H54 (cell line): Measurements from ENCODE around the gene KLHL29.

Experiments used
- DNase-seq: peaks from one replicate; pipeline ENCODE4 v3.0.0; 2011; ENCODE audit warnings: low spot score, mixed read lengths; ENCODE audit not compliant: insufficient read length
- FAIRE-seq: peaks from 3 replicates; lab custom pipeline; 2011; peaks lifted over from hg19 to GRCh38; lab: Jason Lieb, UNC
- POLR2A ChIP-seq: IDR thresholded peaks from 2 replicates; pipeline ENCODE4 v1.6.1; 2011; ENCODE audit warnings: low read depth, mild to moderate bottlenecking, low read length

KLHL29 gene

DNA sequence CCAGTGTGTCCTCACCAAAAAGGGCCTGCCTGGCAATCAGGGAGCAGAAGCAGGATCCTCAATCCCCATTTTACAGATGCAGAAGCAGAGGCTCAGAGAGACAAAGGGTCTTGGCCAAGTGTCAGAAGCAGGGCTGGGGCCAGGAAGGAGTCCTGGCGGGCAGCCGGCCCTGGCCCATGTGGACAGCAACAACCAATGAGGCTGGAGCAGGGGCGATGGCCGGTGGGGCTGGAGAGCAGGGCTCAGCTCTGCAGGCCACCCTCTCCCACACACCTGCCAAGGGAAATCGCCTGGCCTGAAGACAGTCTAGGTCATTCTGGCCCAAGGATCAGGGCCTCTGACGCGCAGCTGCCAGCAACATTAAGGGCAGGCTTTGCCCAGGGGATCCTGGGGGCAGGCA, 298.0 kb downstream of the KLHL29 start:
- DNase-seq = no peak
- no peak for FAIRE-seq
- TF ChIP-seq POLR2A = no peak

DNA sequence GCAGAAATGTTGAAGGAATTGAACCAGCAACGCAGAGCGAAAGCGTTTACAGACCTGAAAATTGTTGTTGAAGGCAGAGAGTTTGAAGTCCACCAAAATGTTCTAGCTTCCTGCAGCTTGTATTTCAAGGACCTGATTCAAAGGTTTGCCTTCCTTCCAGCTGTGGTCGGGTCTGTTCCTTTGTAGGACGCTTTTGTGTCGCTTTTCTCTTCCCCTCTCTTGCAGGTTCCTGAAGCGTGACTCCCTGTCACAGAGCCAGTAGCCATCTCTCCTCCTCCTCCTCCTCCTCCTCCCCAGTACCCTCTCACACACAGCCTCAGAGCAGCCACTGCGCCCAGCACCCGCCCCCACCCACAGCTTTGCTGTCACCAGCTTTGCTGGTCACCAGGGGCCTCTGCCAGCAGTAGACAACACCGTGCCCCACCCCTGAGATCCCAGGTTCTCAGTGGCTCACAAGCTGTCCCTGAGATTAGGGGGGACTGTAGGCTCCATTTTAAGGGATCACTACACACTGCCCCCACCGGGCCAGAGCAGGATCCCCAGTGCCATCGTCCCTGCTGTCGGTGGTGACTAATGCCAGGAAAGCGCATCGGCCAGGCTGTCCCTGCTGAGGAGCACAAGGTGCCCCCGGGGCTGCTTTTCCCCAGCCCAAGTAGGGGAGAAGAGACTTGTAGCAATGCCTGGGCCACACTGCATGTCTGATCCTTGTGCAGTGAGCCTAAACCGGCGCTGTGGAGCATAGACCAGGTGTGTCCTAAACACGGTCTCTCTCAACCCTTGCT, 299.6 kb downstream of the KLHL29 start:
- FAIRE-seq (no peak), DNase-seq (no peak)
- TF ChIP-seq POLR2A = no peak

DNA sequence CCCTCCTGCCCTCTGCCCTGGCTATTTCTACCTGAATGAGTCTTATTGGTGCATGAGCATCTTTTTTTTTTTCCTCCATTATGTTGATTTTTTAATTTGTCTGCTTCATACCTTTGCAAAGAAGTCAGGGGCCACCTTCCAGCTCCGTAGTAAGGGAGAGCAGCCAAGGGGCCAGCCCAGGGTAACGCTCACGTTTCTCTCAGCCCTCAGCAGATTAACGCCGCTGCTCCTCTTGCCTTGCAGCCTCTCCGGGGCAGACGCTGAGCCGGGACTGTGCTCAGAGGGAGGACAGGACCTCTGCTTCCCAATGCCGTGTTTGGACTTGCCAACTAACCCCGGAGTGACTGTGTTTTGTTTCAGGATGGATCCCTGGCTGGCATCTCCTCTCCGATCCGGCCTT, 300.2 kb downstream of the KLHL29 start:
- TF ChIP-seq POLR2A = no peak
- FAIRE-seq = no peak
- no peak for DNase-seq

DNA sequence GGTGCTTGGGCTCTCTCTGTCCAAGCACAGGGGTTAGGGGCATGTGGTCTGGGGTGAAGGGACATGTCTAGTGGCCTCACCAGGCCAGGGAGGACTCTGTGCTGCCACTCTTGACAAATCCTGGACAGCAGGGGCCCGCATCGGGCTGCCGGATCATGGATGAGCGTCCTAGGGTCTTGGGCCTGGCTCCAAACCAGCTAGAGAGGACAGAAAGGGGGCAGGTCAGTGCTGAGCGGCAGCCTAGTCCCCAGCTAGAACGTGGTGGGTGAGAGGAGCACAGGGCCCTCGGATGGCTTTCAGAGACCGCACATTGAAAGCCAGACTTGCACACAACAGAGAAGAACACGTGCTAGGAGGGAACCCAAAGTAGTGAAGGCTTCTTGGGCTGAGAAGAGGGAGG, 300.7 kb downstream of the KLHL29 start:
- FAIRE-seq = no peak
- no peak for DNase-seq
- TF ChIP-seq POLR2A = no peak

DNA sequence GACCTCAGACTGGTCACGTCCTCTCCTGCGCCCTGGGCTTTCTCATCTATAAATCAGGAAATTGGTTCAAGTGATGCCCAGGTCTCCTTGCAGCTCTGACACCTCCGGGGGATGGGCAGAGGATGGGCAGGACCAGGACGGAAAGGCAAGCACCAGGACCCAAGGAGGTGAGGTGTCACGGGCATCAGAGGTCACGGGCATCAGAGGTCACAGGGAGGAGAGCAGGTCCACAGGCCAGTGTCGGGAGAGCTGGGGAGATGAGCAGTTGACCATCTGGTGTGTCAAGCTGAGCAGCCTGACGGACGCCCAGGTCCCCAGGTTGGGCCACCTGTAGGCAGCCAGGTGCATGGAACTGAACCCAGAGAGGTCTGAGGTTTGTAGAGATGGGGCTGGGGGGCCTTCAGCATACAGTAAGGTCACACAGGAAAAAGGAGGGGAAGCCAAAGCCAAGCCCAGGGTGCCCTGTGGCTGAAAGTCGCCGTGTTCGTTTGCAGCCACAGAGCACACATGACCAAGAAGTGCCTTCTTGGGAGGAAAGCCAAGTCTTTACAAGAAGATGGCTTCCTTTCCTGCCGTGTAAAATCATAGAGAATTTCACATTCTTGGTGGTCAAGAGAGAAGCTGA, 301.5 kb downstream of the KLHL29 start:
- TF ChIP-seq POLR2A = no peak
- DNase-seq = no peak
- FAIRE-seq = no peak

DNA sequence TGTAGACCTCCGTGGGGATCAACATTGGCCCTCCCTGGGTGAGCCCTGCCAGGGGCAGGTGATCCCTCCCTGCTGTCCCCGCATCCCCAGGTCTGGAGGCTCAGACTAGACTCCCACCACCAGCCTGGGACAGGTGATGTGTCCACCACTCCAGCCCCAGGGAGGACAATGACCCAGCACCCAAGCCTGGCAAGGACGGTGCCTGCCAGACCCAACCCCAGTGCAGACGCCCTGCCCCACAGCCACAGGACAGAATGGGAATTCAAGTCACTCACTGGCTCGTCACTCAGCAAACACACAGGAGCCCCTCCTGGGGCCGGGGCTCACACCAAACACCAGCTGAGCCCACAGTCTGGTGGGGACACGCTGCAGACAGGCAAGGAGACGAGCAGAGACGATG, 302.2 kb downstream of the KLHL29 start:
- DNase-seq = no peak
- no peak for TF ChIP-seq POLR2A

DNA sequence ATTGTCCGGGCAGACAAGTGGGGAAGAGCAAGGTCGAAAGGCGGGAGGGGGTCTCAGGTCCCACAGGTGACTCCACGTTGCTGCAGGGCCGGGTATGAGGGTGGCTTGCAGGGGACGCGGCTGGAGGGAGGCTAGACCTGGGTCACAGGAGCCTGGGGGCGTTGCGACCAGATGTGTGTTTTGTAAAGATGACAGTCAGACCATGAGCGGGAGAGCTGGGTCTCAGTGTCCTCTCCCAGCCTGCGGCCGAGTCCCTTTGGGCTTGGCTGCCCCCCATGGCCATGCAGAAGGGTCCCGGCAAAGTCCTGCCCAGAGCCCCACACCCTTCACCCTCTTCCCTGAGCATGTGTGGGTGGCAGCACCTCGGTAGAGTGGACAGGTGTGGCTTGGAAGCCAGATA, 302.7 kb downstream of the KLHL29 start:
- no peak for TF ChIP-seq POLR2A
- no peak for FAIRE-seq
- no peak for DNase-seq

More for the DNA sequence above, 302.2 kb downstream of the KLHL29 start:
- no peak for FAIRE-seq

DNA sequence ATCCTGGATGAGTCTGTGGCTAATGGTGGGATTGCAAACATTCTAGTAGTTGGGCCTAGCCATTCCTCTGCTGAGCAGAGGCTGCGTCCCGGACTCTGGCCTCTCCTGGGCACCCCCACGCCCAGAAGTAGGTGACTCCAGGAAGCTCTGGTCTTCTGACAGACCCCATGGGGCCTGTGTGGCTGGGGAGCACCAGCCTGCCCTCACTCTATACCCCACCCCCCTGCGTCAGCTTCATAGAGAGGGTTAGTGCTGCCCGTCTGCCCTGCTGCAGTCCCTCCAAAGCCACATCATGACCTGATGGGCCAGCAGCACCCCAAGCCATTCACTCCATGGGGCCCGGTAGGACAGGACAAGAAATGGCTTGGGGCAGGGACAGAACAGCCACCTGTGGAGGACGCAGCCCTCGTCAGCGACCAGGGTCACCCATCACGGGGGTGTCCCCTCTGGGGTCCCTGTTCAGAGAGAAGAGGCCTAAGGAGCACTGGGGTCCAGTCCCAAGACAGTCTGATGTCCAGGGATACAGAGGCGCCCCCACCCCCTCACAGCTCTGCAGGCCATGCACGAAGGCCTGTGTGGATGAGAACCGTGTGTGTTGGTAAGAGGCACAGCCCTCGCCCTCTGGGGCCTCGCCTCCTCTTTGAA, 303.6 kb downstream of the KLHL29 start:
- DNase-seq = no peak
- no peak for TF ChIP-seq POLR2A
- no peak for FAIRE-seq

DNA sequence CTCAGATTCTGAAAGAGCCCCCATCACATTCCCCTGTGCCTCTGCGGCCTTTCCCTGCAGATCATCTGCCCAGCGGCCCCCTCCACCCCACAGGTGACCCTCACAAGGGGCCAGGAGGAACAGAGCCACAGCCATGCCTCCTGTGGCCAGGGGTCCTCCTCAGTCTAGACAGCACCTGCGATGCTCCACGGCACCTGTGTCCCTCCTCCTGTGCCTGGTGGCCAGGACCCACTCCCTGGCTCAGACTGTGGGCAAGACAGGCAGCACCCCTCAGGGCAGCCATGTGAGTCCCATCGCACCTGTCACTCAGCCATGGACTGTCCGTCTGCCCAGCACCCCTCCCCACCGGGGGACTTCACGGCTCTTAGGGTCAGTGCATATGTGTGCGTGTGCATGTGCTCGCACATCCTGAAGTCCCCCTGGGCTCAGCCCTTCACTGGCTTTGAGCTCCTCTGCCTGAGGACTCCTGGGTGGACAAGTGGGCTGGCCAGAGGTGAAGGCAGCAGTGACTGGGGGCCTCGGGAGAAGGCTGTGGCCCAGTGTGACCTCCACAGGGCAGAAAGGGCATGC, 304.2 kb downstream of the KLHL29 start:
- DNase-seq = no peak
- TF ChIP-seq POLR2A = no peak
- FAIRE-seq = no peak

DNA sequence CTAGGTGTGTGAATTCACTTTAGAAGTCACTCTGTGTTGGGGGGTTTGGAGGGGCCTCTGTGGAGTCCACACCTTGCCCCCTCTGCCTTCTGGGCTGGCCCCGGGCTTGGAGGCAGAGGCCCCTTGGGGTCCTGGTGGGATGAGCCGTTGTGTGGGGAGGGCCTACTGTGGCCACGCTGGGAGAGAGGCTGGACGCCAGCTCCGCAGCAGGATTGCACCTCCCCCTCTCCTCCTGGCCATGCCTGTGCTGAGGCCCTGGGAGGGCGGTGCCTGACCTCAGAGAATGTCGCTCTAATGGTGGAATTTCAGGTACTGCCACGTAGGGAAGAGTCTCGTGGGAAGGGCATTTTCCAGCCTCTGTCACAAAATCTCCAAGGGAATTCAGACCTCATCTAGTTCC, 304.9 kb downstream of the KLHL29 start:
- TF ChIP-seq POLR2A = no peak
- FAIRE-seq (no peak), DNase-seq (no peak)

DNA sequence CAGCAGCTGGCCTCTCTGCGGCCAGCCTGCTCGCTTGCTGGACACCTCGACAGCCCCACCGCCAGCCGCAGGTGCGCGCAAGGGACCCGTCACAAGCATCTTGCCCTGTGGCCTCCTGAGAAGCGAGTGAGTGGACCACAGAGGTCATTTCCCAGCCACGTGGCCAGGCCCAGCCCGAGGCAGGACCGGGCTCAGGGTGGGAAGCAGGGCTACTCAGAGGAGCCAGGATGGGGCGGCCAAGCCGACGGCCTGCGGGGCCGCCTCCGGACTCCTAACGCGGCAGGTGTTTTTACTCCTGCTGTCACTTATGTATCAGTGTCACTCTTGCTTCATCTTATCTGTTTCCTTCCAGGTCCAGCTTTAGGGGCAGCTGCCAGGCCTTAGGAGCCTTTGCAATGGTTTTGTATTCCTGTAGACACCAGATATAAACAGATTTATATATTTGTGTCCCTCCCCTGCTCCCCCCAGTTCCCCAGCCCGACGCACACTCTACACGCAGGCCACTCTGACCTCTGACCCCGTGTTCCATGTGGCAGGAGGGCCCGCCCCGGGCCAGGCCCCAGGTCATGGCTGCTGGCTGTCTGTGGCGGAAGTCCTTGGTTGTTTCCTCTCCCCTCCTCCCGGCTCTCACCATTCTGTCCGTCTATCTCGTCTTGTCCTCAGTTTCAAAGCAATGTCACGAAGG, 305.6 kb downstream of the KLHL29 start:
- DNase-seq = no peak
- no peak for TF ChIP-seq POLR2A
- no peak for FAIRE-seq

DNA sequence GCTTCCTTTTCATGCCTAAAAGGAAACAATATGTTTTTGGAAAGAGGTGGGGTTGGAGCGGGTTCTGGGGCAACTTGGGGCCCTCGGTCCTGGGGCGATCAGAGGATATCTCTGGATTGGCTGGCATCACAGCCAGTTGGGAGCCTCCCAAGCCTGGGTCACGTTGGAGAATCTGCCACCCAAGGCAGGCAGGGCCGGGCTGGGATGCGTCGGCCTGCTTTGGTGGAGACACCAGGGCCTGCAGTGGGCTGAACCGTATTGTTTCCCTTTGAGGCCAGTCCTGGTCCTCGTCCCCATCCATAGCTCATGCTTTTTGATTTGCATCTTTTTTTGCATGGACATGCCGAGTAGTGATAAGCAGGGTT, 306.1 kb downstream of the KLHL29 start:
- DNase-seq (no peak), FAIRE-seq (no peak)
- no peak for TF ChIP-seq POLR2A

DNA sequence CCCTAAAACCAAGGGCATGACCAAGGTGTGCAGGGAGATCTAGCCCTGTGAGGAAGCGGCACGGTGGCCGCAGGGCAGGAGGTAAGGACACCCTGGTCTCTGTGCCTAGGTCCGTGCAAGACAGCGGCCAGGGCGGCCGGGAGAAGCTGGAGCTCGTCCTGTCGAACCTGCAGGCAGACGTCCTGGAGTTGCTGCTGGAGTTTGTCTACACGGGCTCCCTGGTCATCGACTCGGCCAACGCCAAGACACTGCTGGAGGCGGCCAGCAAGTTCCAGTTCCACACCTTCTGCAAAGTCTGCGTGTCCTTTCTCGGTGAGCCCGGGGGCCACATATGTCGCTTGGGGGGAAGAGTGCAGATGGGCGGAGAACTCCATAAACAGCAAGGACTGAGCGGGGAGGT, 306.6 kb downstream of the KLHL29 start:
- FAIRE-seq = no peak
- TF ChIP-seq POLR2A = no peak
- DNase-seq = no peak

DNA sequence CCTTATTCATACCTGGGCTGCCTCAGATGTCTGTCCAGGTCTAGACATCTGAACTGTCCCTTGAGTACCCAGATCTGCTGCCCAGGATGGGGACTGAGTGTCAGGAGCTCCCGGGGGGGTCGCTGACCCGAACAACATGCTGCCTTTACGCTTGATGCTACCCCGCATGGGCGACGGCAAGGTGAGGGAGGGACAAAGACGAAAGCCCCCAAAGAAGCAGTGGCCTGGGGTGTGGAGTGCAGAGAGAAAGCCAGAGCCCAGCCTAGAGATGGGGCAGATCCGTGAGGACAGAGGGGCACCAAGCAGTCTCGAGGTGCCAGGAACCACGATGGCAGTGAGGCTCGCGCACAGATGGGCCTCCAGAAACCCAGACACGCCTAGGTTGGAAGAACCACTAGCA, 307.3 kb downstream of the KLHL29 start:
- no peak for TF ChIP-seq POLR2A
- FAIRE-seq (no peak), DNase-seq (no peak)
